Mucosa of descending colon (tissue), 3 donors: ENCODE results near the gene RLBP1. TPM values are rescaled to one million over a fixed set of nuclear protein-coding genes. Genes with fewer than 3 reads are reported as not detected.

Source experiments
- ATAC-seq: fragments of 200-7000 bp; cut with Tn5 transposase; one replicate; pipeline ENCODE4 v1.9.1; 2020; ENCODE audit warnings: mild to moderate bottlenecking, moderate library complexity
- DNase-seq, 3 donors: peaks; one replicate each; pipeline ENCODE4 v3.0.0-alpha.2; 2020
- H3K36me3 ChIP-seq: fragments of 200-600 bp; one replicate; pipeline ENCODE4 v1.8.0; 2021; ENCODE audit warnings: low read depth, mild to moderate bottlenecking
- H3K4me1 ChIP-seq: fragments of 200-600 bp; one replicate; pipeline ENCODE4 v1.8.0; 2021; ENCODE audit warnings: low read depth, mild to moderate bottlenecking
- H3K4me3 ChIP-seq: fragments of 200-600 bp; one replicate; pipeline ENCODE4 v1.8.0; 2021; ENCODE audit warnings: mild to moderate bottlenecking
- H3K9me3 ChIP-seq: fragments of 200-600 bp; one replicate; pipeline ENCODE4 v1.8.0; 2021; ENCODE audit warnings: mild to moderate bottlenecking
- intact Hi-C, 2 donors: fragments of 100-400 bp; cut with DNase I in 1 of 2; cut with micrococcal nuclease in 1 of 2; formaldehyde crosslinking; loops; one replicate each; pipeline versions ENCODE4 v1.11.0 to v1.11.1; 2022; cut with DNase I, micrococcal nuclease
- total RNA-seq, 3 donors: library from RNA; stranded (reverse); fragmentation: NEBNext Ultra II Directional in 2 of 3; extraction: Animal tissue kit (Norgen Biotek cat#: 25700) in 2 of 3; gene quantifications; one replicate each; pipeline versions ENCODE4 v1.2.1 to v1.2.4, GENCODE V29; 2021 to 2023
- TF ChIP-seq, protein P1 (sequence below): fragments of 200-600 bp; IDR thresholded peaks from one replicate; pipeline ENCODE4 v1.8.0; 2022; ENCODE audit warnings: antibody characterized with exemption, mild to moderate bottlenecking
- donor health status: DM: no; HTN: no; CAD: no; lungs with moderate emphysema.
- donor health status: DM: no; HTN: no; CAD: no.
- donor health status: DM: no; HTN: yes; CAD: no.

Gene RLBP1
- total RNA-seq, 3 donors from 2014 or later, result 2.1 TPM; not detected in 2

DNA sequence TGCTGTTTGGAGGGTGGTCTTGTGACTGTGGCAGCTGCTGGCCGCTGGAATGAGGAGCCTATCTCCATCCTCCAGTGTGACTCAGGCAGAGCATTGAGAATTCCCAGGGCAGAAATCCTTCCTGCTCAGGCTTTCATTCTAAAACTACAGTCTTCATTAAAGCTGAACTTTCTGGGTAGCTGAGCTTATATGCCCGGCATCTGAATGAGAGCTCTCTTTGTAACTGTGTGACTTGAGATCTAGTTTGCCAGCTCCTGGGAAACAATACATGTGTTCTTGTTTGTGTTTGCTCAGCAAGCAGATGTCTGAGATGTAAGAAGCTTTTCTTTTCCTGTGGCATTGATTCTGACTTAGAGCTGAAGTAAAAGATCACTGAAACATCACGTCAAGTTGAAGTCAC, 22.4 kb downstream of the RLBP1 start:
- ATAC-seq (no peak), DNase-seq (no peak)
- Histone ChIP-seq H3K36me3 (no peaks in the 10 kb centered on the region), H3K4me1 (no peaks in the 10 kb centered on the region), H3K9me3 (no peaks in the 10 kb centered on the region), H3K4me3 (no peak overlapping the region)
- TF ChIP-seq, protein P1, sequence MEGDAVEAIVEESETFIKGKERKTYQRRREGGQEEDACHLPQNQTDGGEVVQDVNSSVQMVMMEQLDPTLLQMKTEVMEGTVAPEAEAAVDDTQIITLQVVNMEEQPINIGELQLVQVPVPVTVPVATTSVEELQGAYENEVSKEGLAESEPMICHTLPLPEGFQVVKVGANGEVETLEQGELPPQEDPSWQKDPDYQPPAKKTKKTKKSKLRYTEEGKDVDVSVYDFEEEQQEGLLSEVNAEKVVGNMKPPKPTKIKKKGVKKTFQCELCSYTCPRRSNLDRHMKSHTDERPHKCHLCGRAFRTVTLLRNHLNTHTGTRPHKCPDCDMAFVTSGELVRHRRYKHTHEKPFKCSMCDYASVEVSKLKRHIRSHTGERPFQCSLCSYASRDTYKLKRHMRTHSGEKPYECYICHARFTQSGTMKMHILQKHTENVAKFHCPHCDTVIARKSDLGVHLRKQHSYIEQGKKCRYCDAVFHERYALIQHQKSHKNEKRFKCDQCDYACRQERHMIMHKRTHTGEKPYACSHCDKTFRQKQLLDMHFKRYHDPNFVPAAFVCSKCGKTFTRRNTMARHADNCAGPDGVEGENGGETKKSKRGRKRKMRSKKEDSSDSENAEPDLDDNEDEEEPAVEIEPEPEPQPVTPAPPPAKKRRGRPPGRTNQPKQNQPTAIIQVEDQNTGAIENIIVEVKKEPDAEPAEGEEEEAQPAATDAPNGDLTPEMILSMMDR, result no peak
- intact Hi-C loops, result no loop called here

GRCh38 chr15:89198196-89198595, 23.2 kb downstream of the RLBP1 start:
- ATAC-seq, result no peak
- no peak for DNase-seq
- no peak overlapping the region for H3K4me3 ChIP-seq
- H3K4me1 ChIP-seq, result no peaks in the 10 kb centered on the region
- H3K36me3 ChIP-seq, result no peaks in the 10 kb centered on the region
- intact Hi-C loops, result no loop called here
- H3K9me3 ChIP-seq, result no peaks in the 10 kb centered on the region
- TF ChIP-seq, protein P1, result no peak

DNA sequence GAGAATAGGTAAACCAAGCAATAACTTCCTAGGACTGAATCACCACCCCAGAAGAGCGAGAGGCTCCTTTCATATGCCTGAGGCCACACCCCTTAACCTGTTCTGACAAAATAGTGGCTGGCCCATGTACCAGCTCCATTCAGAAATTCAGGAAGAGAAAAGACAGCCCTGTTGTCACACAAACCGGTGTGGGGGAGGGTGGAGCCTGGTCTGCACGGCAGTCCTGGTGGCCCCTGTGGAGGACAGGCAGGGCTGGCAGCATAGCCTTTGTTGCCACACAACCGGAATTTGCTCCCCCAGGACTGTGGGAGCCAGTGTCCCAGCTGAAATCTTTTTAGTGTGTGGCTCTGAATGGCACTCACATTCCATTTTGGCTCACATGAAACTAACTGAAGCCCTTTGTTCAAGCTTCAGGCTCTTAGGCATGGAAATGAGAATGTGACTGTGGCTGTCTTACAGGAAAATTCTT, 23.8 kb downstream of the RLBP1 start:
- H3K4me3 ChIP-seq, result no peak overlapping the region
- DNase-seq (peak in 2 of 3 donors; percentile 60 to 66), ATAC-seq (peak; percentile 95)
- no peaks in the 10 kb centered on the region for H3K36me3 ChIP-seq
- intact Hi-C loops, result no loop called here
- H3K4me1 ChIP-seq, result no peaks in the 10 kb centered on the region
- H3K9me3 ChIP-seq, result no peaks in the 10 kb centered on the region
- TF ChIP-seq, protein P1, result no peak

- Histone ChIP-seq H3K4me3 (no peak overlapping the region), H3K9me3 (no peaks in the 10 kb centered on the region), H3K4me1 (no peaks in the 10 kb centered on the region), H3K36me3 (no peaks in the 10 kb centered on the region)
- DNase-seq (peak in 2 of 3 donors; percentile 56 to 64), ATAC-seq (peak; percentile 30)
- intact Hi-C loops, result no loop called here
- TF ChIP-seq, protein P1, result no peak
These were observed 24.4 kb downstream of the RLBP1 start for GRCh38 chr15:89196994-89197393.

DNA sequence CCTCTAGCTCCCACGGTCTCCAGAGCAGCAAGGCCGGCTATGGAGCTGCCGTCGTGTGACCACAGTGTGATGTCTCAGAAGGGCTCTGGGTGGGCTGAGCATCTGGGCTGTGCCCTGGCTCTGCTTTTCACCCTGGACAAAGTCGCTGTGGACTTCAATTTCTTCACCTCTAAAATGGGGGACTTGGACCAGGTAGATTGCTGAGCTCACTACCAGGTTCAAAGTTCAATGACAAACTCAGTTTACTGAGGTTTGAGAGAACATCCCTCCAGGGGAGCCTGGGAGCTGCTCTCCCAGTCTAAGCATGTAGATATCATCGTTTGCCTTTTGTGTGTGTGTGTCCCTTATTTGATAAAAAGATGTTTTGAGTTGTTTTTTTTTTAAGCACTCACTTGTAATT, 25.1 kb downstream of the RLBP1 start:
- no peaks in the 10 kb centered on the region for H3K36me3 ChIP-seq
- TF ChIP-seq, protein P1, result no peak
- H3K4me3 ChIP-seq, result no peak overlapping the region
- H3K9me3 ChIP-seq, result no peaks in the 10 kb centered on the region
- DNase-seq, result no peak
- no peaks in the 10 kb centered on the region for H3K4me1 ChIP-seq
- intact Hi-C loops, result no loop called here
- no peak for ATAC-seq

DNA sequence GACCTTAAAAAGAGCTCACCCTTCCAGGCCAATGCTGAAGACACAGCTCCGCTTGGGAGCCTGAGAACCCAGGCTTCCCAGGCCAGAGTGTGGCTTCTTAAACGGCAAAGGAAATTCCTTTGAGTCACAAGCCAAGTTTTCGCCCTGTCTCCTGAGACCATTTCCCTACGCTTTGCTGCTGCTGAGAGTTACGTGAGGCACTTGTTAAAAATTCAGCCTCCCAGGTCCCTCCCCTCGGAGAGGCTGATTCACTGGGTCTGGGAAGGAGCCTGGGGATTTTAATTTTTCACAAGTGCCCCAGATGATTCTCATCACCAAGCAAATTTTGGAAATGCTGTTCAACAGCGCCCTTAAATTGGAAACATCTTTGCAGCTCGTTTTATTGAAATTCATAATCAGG, 25.5 kb downstream of the RLBP1 start:
- no peak for ATAC-seq
- no peak for DNase-seq
- no peaks in the 10 kb centered on the region for H3K4me1 ChIP-seq
- H3K9me3 ChIP-seq, result no peaks in the 10 kb centered on the region
- intact Hi-C loops, result no loop called here
- H3K4me3 ChIP-seq, result no peak overlapping the region
- no peaks in the 10 kb centered on the region for H3K36me3 ChIP-seq
- TF ChIP-seq, protein P1, result no peak
